ENCODE measurements around the gene PTPRN2. TPM values are rescaled to one million over a fixed set of nuclear protein-coding genes. Genes with fewer than 3 reads are reported as not detected.

Gene PTPRN2
- total RNA-seq, 1 experiment from 2014 or later, result not detected

DNA sequence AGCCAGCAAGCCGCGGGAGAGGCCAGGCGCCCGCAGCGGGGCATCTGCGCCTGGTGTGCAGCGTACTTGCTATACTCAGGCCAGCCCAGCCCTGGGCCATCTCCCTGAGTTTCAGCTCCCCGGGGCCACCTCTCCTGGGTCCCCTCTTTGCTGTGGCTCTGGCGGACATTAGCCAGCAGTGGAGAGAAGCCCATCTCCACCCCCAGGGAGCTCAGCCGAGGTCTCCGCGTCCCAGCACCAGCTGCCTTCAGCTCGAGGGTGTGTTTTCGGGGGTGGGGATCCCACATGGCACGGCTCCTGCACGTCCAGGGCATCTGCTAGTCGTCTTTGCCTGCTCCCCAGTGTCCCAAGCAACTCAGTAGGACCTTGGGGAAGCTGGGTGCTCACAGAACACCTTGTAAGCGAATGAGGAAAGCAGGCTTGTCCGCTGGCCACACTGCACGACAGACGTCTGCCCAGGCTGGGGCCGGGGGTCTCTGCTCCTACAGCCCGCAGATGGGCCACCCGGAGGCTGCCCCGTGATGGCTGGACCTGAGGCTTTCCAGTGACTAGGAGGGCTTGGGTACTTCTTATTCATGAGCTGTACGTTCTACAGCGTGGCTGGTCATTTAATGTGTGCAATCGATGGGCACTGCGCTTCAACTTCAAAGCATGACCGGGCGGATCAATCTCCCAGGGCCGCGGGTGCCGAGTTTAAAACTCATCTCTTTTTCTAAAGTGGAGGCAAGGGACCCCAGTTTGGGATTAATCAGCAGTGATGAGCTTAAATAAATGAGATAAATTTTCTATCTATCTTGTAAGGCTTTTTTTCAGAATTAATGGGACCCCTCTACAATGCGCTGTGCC is 795.2 kb downstream of the PTPRN2 start:
- H3K27ac ChIP-seq, result no peak overlapping the region
- BruUV-seq (replicated peaks), result no TSS peak
- no peak overlapping the region for H3K4me2 ChIP-seq
- no peaks in the 10 kb centered on the region for H3K4me1 ChIP-seq (replicated peaks; ENCODE audit: insufficient read depth)
- TF ChIP-seq, protein P1, sequence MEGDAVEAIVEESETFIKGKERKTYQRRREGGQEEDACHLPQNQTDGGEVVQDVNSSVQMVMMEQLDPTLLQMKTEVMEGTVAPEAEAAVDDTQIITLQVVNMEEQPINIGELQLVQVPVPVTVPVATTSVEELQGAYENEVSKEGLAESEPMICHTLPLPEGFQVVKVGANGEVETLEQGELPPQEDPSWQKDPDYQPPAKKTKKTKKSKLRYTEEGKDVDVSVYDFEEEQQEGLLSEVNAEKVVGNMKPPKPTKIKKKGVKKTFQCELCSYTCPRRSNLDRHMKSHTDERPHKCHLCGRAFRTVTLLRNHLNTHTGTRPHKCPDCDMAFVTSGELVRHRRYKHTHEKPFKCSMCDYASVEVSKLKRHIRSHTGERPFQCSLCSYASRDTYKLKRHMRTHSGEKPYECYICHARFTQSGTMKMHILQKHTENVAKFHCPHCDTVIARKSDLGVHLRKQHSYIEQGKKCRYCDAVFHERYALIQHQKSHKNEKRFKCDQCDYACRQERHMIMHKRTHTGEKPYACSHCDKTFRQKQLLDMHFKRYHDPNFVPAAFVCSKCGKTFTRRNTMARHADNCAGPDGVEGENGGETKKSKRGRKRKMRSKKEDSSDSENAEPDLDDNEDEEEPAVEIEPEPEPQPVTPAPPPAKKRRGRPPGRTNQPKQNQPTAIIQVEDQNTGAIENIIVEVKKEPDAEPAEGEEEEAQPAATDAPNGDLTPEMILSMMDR (conservative IDR thresholded peaks at IDR 0.05), result no peak
- TF ChIP-seq EZH2 (IDR thresholded peaks at IDR 0.05; ENCODE audit: low read depth), result no peak
- no peaks in the 10 kb centered on the region for H3K79me2 ChIP-seq (ENCODE audit: low read depth)
- H3K9me2 ChIP-seq (ENCODE audit: insufficient read depth), result no peaks in the 10 kb centered on the region
- peaks cover 96% of the 10 kb centered on the region for H3K27me3 ChIP-seq (ENCODE audit: insufficient read depth, low read depth)
- no peak overlapping the region for H3K4me3 ChIP-seq
- H3K9me3 ChIP-seq (ENCODE audit: insufficient read depth, low read depth), result no peaks in the 10 kb centered on the region
- CTCF ChIA-PET, result no interaction called here
- H2AFZ ChIP-seq, result no peak overlapping the region
- no peak for DNase-seq
- no peaks in the 10 kb centered on the region for H3F3A ChIP-seq (ENCODE audit: insufficient read depth, low read depth)
- intact Hi-C loops (cut with micrococcal nuclease; ENCODE audit: unreplicated experiment), result no loop called here
- H3K36me3 ChIP-seq (ENCODE audit: low read depth), result no peaks in the 10 kb centered on the region
- no peaks in the 10 kb centered on the region; the same call in 1 of the 2 replicates for H4K20me1 ChIP-seq (ENCODE audit: insufficient read depth)
- POLR2A ChIA-PET (ENCODE audit: unreplicated experiment), result no interaction called here

DNA sequence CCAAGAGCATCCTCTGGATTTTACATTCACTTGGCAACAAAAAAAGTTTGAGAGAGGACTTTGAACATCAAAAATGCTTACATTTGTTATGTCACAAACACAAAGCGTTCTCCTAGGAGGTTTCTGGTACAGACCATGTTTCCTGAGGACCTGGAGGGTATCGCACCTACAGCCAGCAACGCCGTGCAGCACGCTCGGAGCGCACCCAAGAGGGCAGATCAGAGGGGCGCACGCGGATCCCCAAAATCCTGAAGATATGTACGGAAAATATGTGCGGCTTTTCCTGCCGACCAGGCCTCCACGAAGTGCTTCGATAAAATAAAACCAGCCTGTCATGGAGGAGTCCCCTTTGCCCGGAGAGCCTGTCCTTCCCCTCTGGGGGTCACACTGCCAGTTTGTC is 796.0 kb downstream of the PTPRN2 start:
- H3K36me3 ChIP-seq (ENCODE audit: low read depth), result no peaks in the 10 kb centered on the region
- H3K4me2 ChIP-seq, result no peak overlapping the region
- H3K27me3 ChIP-seq (ENCODE audit: insufficient read depth, low read depth), result peaks cover 93% of the 10 kb centered on the region
- H3K9me3 ChIP-seq (ENCODE audit: insufficient read depth, low read depth), result no peaks in the 10 kb centered on the region
- no peaks in the 10 kb centered on the region for H3K9me2 ChIP-seq (ENCODE audit: insufficient read depth)
- ChIA-PET CTCF (no interaction called here), POLR2A (ENCODE audit: unreplicated experiment) (no interaction called here)
- TF ChIP-seq, protein P1 (conservative IDR thresholded peaks at IDR 0.05), result no peak
- TF ChIP-seq EZH2 (IDR thresholded peaks at IDR 0.05; ENCODE audit: low read depth), result no peak
- intact Hi-C loops (cut with micrococcal nuclease; ENCODE audit: unreplicated experiment), result no loop called here
- H4K20me1 ChIP-seq (ENCODE audit: insufficient read depth), result no peaks in the 10 kb centered on the region; the same call in 1 of the 2 replicates
- no peaks in the 10 kb centered on the region for H3F3A ChIP-seq (ENCODE audit: insufficient read depth, low read depth)
- no peak overlapping the region for H2AFZ ChIP-seq
- BruUV-seq (replicated peaks), result no TSS peak
- no peaks in the 10 kb centered on the region for H3K79me2 ChIP-seq (ENCODE audit: low read depth)
- H3K4me3 ChIP-seq, result no peak overlapping the region
- no peak for DNase-seq
- H3K4me1 ChIP-seq (replicated peaks; ENCODE audit: insufficient read depth), result no peaks in the 10 kb centered on the region
- H3K27ac ChIP-seq, result no peak overlapping the region

DNA sequence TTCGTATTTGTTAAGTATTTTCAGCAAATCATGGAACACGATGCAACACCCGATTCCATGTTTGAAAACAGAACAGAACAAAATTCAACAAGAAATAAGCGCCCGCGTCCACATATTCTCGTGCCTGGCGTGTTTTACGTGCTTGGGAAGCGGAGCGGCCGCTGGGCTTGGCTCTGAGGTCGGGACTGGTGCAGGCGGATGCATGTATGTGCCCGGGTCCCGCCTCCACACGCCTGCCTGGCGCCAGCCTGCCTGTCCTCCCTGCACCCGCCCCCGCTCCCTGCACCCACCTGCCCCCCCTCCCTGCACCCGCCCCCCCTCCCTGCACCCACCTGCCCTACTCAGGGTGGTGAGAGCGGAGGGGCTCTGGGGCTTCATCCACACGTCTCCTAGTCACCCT is 796.4 kb downstream of the PTPRN2 start:
- Histone ChIP-seq H2AFZ (no peak overlapping the region), H3K27ac (no peak overlapping the region), H3K9me3 (ENCODE audit: insufficient read depth, low read depth) (no peaks in the 10 kb centered on the region), H4K20me1 (ENCODE audit: insufficient read depth) (no peaks in the 10 kb centered on the region; the same call in 1 of the 2 replicates), H3K4me1 (replicated peaks; ENCODE audit: insufficient read depth) (no peaks in the 10 kb centered on the region), H3K27me3 (ENCODE audit: insufficient read depth, low read depth) (peaks cover 93% of the 10 kb centered on the region), H3K4me3 (no peak overlapping the region), H3K4me2 (no peak overlapping the region), H3K9me2 (ENCODE audit: insufficient read depth) (no peaks in the 10 kb centered on the region), H3F3A (ENCODE audit: insufficient read depth, low read depth) (no peaks in the 10 kb centered on the region), H3K79me2 (ENCODE audit: low read depth) (no peaks in the 10 kb centered on the region), H3K36me3 (ENCODE audit: low read depth) (no peaks in the 10 kb centered on the region)
- ChIA-PET POLR2A (ENCODE audit: unreplicated experiment) (no interaction called here), CTCF (no interaction called here)
- no peak for DNase-seq
- intact Hi-C loops (cut with micrococcal nuclease; ENCODE audit: unreplicated experiment), result no loop called here
- TF ChIP-seq, protein P1 (conservative IDR thresholded peaks at IDR 0.05), result no peak
- TF ChIP-seq EZH2 (IDR thresholded peaks at IDR 0.05; ENCODE audit: low read depth), result no peak
- BruUV-seq (replicated peaks), result no TSS peak

Data from PC-9 (cell line).